HG03571 (cell line): ENCODE measurements around the gene ATRX.
"Not testable (repeated sequence)": the region's sequence is repeated elsewhere in the genome, so short reads cannot be mapped to it uniquely, and the experiment has no call there.

Experiments used
- ATAC-seq: cut with Tn5 transposase; IDR thresholded peaks from one replicate; pipeline ENCODE4 v1.9.1; 2021; ENCODE audit not compliant: unreplicated experiment

The ATRX gene

DNA sequence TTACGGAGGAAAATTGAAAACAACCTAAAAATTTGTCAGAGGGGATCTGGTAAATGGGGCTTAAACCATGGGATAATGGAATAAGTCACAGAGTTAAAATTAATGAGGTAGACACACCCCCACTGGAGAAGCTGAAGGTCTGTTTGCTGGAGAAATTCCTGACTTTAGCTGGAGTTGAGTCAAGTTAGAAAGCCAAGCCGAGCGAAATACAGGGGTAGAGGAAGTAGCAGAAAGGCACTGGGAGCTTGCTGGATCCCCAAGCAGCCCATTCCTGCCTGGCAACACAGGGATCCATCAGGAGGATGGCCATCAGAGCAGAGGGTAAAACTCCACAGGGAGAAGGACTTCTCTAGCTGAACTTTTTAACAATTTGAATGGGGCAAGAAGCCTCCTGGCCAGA is 163.8 kb downstream of the ATRX start:
- ATAC-seq, result no peak

DNA sequence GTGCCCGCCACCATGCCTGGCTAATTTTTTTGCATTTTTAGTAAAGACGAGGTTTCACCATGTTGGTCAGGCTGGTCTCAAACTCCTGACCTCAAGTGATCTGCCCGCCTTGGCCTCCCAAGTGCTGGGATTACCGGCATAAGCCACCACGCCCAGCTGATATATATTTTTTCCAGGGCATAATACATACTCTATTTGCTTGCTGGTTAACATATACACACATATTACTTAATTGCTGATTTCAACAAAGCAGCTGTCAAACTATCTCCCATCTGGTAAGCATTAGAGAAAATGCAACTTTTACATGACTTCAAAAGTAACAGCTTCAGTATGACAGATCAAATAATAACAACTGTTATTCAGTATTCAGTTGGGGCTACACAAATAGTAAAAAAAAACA is 164.6 kb downstream of the ATRX start:
- ATAC-seq, result not testable (repeated sequence)

DNA sequence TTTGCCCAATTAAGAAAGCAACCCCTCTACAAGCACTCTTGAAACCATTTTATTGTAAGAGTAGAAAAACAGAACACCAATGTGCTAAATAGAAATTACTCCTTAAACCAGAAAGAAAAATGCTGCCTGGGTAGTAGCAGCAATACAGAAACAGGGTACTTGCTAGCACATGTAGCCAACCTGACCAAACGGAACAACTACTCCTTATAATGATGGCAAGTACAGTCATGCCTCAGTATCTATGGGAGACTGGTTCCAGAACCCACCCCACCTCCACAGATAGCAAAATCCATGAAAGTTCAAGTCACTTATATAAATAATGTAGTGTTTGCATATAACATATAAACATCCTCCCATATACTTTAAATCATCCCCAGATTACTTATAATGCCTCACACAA is 168.8 kb downstream of the ATRX start:
- ATAC-seq, result no peak

DNA sequence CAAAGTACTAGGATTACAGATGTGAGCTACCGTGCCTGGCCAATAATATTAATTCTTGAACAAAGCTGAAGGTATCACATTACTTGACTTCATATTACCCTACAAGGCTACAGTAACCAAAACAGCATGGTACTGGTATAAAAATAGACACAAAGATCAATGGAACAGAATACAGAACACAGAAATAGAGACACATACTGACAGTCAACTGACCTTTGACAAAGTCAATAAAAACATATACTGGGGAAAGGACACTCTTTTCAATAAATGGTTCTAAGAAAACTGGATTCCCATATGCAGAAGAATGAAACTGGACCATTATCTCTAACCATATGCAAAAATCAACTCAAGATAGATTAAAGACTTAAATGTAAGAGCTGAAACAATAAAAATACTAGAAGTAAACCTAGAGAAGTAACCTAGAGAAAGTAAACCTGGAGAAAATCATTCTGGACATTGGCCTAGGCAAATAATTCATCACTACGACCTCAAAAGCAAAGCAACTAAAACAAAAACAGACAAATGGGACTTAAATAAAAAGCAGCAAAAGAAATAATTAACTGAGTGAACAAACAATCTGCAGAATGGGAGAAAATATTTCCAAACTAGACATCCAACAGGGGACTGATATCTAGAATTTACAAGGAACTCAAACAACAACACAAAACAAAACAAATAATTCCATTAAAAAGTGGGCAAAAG is 182.2 kb downstream of the ATRX start:
- no peak for ATAC-seq

DNA sequence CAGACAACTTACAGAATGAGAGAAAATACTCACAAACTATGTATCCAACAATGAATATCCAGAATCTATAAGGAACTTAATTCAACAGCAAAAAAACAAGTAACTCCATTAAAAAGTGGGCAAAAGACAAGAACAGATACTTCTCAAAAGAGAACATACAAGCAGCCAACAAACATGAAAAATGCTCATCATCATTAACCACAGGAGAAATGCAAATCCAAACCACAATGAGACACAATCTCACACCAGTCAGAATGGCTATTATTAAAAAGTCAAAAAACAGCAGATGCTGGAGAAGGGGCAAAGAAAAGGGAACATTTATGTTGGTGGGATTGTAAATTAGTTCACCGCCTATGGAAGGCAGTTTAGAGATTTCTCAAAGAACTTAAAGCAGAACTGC is 188.5 kb downstream of the ATRX start:
- ATAC-seq, result no peak

DNA sequence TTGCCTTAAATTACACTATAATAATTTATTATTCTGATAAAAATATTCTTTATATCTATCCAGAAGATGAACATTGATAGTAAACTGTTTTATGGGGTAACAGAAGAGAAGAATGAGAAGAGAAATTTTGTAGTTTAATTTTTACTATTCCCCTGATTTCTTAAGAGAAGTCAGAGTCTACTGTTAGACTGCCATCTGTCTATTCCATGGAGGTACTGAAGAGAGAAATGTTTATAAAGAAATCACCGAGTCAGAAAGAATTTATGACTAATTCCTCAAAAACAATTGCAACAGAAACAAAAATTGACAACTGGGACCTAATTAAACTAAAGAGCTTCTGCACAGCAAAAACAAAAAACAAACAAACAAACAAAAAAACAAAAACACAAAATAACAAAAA is 188.9 kb downstream of the ATRX start:
- no peak for ATAC-seq

DNA sequence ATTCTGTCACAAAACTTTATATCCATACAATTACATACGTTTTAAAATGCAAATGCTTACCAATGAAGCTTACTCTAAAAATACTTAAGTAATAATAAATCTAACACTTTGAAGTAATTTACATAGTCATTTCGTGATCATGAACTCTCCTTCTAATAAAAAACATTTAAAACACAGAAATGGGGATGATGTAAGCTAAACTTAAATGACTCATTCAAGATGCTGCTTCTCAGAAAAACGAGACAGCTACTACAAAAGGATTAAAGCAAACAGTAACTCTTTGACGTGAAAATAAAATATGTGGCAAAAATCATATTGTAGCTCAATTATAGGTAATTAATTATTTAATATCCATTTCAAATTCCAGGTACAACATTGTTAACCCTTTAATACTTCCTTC is 190.2 kb downstream of the ATRX start:
- ATAC-seq, result no peak

DNA sequence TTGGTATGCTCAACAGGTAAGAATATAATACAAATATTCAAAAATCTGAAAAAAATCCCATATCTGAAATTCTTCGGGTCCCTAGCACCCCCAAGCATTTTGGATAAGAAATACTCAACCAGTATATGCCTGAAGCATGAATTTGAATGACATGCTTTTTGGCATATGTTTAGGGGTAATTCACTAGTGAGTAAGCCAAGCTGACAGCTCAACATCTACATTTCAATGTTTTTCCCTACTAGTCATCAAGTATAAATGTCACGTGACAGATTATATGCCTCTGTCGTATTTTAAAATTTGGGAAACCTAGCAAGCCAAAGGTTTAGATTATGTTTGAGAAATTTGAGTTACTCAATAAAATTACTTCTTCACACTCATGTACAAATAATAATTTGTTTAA is 213.7 kb downstream of the ATRX start:
- ATAC-seq, result no peak

DNA sequence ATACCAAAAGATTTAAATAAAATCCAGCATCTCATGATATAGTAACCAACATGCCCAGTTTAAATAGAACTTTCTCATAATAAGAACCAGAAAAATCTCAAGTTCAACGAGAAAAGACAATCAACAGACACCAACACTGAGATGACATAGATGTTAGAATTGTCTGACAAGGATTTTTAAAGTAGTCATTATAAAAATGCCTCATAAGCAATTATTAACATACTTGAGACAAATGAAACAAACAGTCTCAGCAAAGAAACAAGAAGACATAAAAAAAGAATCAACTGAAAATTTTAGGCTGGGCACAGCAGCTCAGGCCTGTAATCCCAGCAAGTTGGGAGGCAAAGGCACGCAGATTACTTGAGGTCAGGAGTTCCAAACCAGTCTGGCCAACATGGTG is 220.7 kb downstream of the ATRX start:
- ATAC-seq, result no peak

DNA sequence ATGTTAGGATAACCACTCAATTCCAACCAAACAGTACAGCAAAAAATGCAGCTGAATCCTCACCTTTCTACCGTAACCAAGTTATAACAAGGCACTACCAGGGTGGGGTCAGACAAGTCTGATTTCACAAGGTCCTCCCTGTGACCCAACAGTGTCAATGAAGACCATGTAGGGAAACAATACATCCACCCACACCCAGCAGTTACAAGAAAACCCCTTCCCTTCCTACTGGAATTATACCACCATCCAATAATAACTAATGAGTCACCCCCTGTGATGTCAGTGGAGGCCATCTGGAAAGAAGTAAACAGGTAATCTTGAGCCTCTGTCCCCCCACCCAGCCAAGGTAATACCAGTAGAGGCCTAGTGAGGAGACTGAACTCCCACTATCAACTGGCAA is 221.2 kb downstream of the ATRX start:
- ATAC-seq, result no peak

DNA sequence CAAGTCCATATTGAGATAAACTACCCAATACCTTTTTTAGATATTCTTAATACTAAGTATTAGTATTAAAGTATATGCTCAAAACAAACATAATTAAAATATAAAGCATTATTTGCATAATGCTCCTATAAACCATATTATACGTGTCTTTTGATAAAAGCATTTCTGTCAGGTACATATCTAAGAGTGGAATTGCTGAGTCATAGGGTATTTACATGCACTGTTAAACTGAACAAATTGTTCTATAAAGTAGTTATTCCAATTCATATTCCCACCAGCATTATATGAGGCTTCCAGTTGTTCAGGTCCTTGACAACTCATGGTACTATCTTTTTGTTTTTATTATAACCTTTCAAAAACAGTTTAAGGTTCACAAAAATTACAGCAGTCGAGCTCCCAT is 224.6 kb downstream of the ATRX start:
- no peak for ATAC-seq

DNA sequence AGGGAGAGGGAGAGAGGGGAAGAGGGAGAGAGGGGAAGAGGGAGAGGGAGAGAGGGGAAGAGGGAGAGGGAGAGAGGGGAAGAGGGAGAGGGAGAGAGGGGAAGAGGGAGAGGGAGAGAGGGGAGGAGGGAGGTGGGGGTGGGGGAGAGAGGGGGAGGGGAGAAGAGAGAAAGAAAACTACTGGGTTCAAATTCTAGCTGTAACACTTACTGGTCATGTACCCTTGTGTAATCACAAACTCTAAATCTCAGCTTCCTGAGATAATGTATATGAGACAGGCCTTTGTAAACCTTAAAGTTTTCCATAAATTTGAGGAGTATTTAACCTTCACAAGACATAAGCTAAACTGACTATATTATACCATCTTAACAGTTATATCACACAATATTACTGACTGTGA is 229.7 kb downstream of the ATRX start:
- no peak for ATAC-seq

DNA sequence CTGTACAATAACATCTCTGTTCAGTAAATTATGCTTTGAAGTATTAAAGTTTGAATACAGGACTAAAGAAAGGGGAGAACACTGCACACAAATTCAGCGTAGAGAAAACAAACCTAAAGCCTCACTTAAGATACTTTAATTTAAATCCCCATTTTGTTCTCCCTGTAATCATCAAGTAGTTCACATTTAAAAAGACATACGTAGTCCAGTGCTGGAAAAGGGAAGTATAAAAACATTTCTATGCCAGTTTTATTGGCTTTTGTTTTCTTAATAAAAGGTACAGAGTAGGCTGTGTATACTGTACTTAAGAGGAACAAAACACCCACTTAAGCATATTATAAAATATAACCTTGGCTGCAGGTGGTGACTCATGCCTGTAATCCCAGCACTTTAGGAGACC is 237.3 kb downstream of the ATRX start:
- no peak for ATAC-seq

DNA sequence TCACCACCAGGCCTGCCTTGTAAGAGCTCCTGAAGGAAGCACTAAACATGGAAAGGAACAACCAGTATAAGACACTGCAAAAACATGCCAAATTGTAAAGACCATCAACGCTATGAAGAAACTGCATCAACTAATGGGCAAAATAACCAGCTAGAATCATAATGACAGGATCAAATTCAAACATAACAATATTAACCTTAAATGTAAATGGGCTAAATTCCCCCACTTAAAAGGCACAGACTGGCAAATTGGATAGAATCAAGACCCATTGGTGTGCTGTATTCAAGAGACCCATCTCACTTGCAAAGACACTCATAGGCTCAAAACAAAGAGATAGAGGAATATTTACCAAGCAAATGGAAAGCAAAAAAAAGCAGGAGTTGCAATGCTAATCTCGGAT is 246.2 kb downstream of the ATRX start:
- not testable (repeated sequence) for ATAC-seq

DNA sequence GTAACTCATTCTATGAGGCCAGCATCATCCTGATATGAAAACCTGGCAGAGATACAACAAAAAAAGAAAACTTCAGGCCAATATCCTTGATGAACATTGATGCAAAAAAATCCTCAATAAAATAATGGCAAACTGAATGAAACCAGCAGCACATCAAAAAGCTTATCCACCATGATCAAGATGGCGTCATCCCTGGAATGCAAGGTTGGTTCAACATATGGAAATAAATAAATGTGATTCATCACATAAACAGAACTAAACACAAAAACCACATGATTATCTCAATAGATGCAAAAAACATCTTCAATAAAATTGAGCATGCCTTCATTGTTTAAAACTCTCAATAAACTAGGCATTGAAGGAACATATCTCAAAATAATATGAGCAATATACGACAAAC is 254.8 kb downstream of the ATRX start:
- not testable (repeated sequence) for ATAC-seq

DNA sequence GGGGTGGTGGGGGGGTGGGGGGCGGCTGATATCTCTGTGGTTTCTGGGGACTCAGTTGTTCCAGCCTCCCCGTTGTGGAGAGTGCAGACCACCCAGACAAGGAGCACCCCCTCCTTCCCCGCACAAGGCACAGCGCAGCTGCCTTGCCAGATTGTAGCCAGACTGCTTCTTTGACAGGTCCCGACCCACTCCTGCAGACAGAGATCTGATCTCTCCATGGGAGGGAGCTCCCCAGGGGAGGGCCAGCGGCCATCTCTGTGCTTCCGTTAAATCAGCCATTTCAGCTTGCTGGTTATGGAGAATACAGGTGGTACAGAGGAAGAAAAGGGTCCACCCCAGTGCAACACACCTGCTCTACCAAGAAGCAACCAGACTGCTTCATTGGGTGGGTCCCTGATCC is 258.0 kb downstream of the ATRX start:
- no peak for ATAC-seq

DNA sequence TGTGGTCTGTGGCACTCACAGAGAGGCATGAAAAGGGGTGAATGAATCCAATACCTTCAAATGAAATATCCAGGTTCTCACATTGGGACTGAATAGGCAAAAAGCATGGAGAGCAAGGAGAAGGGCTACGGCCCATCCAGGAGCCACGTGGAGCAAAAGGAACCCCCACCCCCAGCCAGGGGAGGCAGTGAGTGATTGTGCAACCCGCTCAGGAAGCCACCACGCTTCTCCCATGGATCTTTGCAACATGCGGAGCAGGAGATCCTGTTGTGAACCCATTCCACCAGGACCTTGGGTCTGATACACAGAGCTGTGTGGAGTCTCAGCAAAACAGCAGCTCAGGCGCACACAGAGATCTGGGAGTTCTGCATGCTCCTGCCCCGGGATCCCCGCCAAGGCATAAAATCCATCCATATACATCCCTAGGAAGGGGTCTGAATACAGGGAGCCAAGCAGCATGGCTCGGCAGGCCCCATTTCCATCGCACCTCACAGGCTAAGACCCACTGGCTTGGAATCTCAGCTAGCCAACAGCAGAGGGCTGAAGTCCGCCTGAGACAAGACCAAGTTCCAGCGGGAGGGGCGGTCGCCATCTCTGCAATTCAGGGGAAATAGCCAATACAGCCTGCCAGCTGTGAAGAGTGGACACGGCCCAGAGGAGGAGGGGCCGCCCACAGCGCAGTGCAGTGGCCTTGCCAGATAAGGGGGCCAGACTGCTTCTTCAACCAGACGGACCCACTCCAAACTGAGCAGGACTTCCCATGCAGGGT is 258.6 kb downstream of the ATRX start:
- ATAC-seq, result no peak

DNA sequence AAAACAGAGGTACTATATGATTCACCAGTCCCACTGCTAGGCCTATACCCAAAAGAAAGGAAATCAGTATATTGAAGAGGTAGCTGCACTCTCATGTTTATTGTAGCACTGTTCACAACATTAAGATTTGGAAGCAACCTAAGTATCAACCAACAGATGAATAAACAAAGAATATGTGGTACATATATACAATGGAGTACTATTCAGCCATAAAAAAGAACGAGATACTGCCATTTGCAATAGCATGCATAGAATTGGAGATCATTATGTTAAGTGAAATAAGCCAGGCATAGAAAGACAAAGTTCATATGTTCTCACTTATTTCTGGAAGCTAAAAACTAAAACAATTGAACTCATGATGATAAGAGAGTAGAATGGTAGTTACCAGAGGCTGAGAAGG is 266.3 kb downstream of the ATRX start:
- ATAC-seq, result no peak

DNA sequence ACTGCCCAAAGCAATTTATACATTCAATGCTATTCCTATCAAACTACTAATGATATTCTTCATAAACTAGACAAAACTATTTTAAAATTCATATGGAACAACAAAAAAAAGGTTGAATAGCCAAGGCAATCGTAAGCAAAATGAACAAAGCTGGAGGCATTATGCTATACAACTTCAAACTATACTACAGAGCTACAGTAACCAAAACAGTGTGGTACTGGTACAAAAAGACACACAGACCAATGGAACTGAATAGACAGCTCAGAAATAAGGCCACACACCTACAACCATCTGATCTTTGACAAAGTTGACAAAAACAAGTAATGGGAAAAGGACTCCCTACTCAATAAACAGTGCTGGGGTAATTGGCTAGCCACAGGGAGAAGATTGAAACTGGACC is 271.8 kb downstream of the ATRX start:
- ATAC-seq, result no peak

DNA sequence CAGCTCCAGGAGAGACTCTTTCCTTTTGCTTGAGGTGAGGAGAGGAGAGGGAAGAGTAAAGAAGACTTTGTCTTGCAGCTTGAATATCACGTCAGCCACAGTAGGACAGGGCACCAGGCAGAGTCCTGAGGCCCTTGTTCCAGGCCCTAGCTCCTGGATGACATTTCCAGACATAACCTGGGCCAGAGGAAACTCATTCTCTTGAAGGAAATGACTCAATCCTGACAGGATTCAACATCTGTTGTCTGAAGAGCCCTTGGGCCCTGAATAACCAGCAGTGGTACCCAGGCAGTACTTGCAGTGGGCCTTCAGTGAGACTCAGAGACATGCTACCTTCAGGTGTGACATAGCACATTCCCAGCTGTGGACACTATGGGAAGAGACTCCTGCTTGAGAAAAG is 276.0 kb downstream of the ATRX start:
- no peak for ATAC-seq

DNA sequence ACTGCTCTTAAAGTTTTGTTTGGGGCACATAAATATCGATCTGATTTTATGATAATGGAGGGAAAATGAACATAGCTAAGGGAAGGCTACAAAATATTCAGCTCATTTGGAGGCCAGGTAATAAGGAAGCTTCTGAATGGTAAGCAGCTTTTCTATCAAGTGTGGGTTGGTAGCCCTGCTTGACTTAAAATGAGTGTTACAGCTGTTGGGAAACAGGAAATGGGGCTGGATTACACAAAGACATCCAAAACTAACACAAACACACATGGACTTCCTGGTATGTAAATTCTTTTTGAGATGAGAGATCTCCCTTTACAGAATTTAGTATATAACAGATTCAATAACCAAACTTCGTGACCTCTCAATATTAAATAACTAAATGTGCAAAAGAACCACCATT is 280.8 kb downstream of the ATRX start:
- ATAC-seq, result no peak

DNA sequence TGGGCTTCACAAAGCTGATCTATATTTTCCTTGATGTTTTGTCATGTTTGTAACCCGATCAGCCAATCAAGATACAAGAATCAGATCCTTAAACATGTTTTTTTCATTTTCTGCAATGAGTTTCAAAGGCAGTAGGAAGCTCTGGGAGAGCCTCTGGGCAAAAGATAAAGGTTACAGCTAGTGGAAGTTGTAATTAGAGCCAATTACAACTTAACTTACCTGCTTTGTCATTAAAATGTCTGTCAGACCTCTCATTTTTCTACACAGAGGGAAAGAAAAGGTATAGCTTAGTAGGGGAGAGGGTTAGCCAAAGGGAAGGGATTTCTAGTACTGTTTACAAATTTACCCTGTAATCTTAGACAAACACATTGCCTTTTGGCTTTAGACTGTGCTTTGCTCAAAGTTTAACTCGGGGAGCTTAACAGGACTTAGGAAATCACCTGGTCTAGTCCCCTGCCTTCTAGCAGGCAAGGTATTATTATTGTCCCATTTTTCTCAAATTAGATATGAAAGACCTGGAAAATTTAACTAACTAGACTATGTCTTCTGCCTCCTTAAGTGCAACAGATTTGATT is 283.0 kb downstream of the ATRX start:
- no peak for ATAC-seq
